ENCODE results near the gene CSNK1G1. TPM values are rescaled to one million over a fixed set of nuclear protein-coding genes. Genes with fewer than 3 reads are reported as not detected.

The CSNK1G1 gene
- total and polyA plus RNA-seq, 12 donors = 1.9 to 9.4 (median 7.4) TPM

GRCh38 chr15:64163659-64164362 is 192.2 kb downstream of the CSNK1G1 start:
- Histone ChIP-seq H3K27ac (peak overlapping the region; percentile 78 to 95 (median 90)), H3K4me3 (peak overlapping the region in 9 of 10 donors; percentile 21 to 95 (median 92)), H3K9me3 (no peaks in the 10 kb centered on the region), H3K36me3 (peaks cover 0 to 31% (median 29%) of the 10 kb centered on the region in 9 donors), H3K4me1 (peaks cover 23 to 48% (median 43%) of the 10 kb centered on the region in 9 donors), H3K27me3 (no peaks in the 10 kb centered on the region)
- DNase-seq (no peak), ATAC-seq (peak in 6 of 8 donors; percentile 3 to 48 (median 35))
- TF ChIP-seq CTCF (IDR thresholded peaks at IDR 0.05) = no peak
- intact Hi-C loops (cut with DNase I) = loop anchor here in 3 of 10 donors (2.0 to 10.0 kb wide), 3 partner anchors 71 to 221 kb away; partner anchors contain the start of genes CIAO2A (in 1 of the 3), CSNK1G1 (in 1 of the 3), PCLAF (in 1 of the 3) and TRIP4 (in 1 of the 3)
- 41 to 45% methylated on average over 14 of the region's 14 CpGs for WGBS, 2 donors

GRCh38 chr15:64162869-64163658 is 192.9 kb downstream of the CSNK1G1 start, which contains the start of gene PPIB:
Gene PPIB, minus strand, starts transcription at chr15:64163022. Its CDS starts 36 bp downstream, at chr15:64162986.
- Histone ChIP-seq H3K36me3 (peaks cover 0 to 38% (median 36%) of the 10 kb centered on the region in 9 donors), H3K27me3 (no peaks in the 10 kb centered on the region), H3K4me1 (peaks cover 27 to 56% (median 51%) of the 10 kb centered on the region in 9 donors), H3K27ac (peak within 1 kb of the TSS; percentile 78 to 95 (median 90)), H3K4me3 (peak within 1 kb of the TSS; percentile 51 to 95 (median 92)), H3K9me3 (no peaks in the 10 kb centered on the region)
- DNase-seq (peak; percentile 97 to 99), ATAC-seq (peak; percentile 95 to 98 (median 97))
- peak in 8 of 9 donors; percentile 39 to 68 (median 48) for TF ChIP-seq CTCF (IDR thresholded peaks at IDR 0.05)
- 1% methylated on average over 63 to 69 of the region's 69 CpGs for WGBS, 2 donors
- intact Hi-C loops (cut with DNase I) = loop anchor here in 3 of 10 donors (2.0 to 10.0 kb wide), 3 partner anchors 70 to 222 kb away; partner anchors contain the start of genes CIAO2A (in 1 of the 3), CSNK1G1 (in 1 of the 3), PCLAF (in 1 of the 3) and TRIP4 (in 1 of the 3)

- Histone ChIP-seq H3K36me3 (peaks cover 0 to 44% (median 42%) of the 10 kb centered on the region in 9 donors), H3K27me3 (no peaks in the 10 kb centered on the region), H3K4me3 (peak overlapping the region; percentile 51 to 95 (median 92)), H3K4me1 (peaks cover 27 to 61% (median 56%) of the 10 kb centered on the region in 9 donors), H3K9me3 (no peaks in the 10 kb centered on the region), H3K27ac (peak overlapping the region; percentile 76 to 95 (median 90))
- DNase-seq (no peak), ATAC-seq (peak; percentile 24 to 61 (median 48))
- no peak for TF ChIP-seq CTCF (IDR thresholded peaks at IDR 0.05)
- WGBS, 2 donors = 0 to 1% methylated on average over 21 of the region's 21 CpGs
- intact Hi-C loops (cut with DNase I) = loop anchor here in 3 of 10 donors (2.0 to 10.0 kb wide), 3 partner anchors 70 to 222 kb away; partner anchors contain the start of genes CIAO2A (in 1 of the 3), CSNK1G1 (in 1 of the 3), PCLAF (in 1 of the 3) and TRIP4 (in 1 of the 3)
Observed at GRCh38 chr15:64162478-64162868, 193.5 kb downstream of the CSNK1G1 start.

All from heart right ventricle (tissue), 16 donors.